DMS79 treated with DMSO at 0.1 percent for 48 hours (cell line): ENCODE results near the gene CNTN1.
"Not testable (repeated sequence)": the region's sequence is repeated elsewhere in the genome, so short reads cannot be mapped to it uniquely, and the experiment has no call there.

Source experiments
- DNase-seq: peaks from one replicate; lab custom pipeline; 2025; lab: John Stamatoyannopoulos, UW

Gene CNTN1

GRCh38 chr12:41045509-41045908 lies 353.3 kb downstream of the CNTN1 start:
- no peak for DNase-seq

GRCh38 chr12:41049033-41049432 lies 356.8 kb downstream of the CNTN1 start:
- no peak for DNase-seq

GRCh38 chr12:41051954-41052353 lies 359.7 kb downstream of the CNTN1 start:
- no peak for DNase-seq

GRCh38 chr12:41052441-41052840 lies 360.2 kb downstream of the CNTN1 start:
- no peak for DNase-seq

- DNase-seq = no peak
Observed at GRCh38 chr12:41053046-41053445, 360.8 kb downstream of the CNTN1 start.

- DNase-seq = no peak
Observed at GRCh38 chr12:41055875-41056577, 363.8 kb downstream of the CNTN1 start.

GRCh38 chr12:41058266-41058665 lies 366.0 kb downstream of the CNTN1 start:
- no peak for DNase-seq

GRCh38 chr12:41061192-41061591 lies 369.0 kb downstream of the CNTN1 start:
- DNase-seq = no peak

GRCh38 chr12:41064411-41064810 lies 372.2 kb downstream of the CNTN1 start:
- no peak for DNase-seq

- no peak for DNase-seq
Observed at GRCh38 chr12:41067941-41068645, 375.9 kb downstream of the CNTN1 start.

- no peak for DNase-seq
Observed at GRCh38 chr12:41073633-41074472, 381.6 kb downstream of the CNTN1 start.

- no peak for DNase-seq
Observed at GRCh38 chr12:41074473-41074769, 382.2 kb downstream of the CNTN1 start.

GRCh38 chr12:41076114-41076513 lies 383.9 kb downstream of the CNTN1 start:
- DNase-seq = no peak

GRCh38 chr12:41081241-41081640 lies 389.0 kb downstream of the CNTN1 start:
- DNase-seq = not testable (repeated sequence)

- no peak for DNase-seq
Observed at GRCh38 chr12:41089438-41089837, 397.2 kb downstream of the CNTN1 start.

GRCh38 chr12:41092115-41092514 lies 399.9 kb downstream of the CNTN1 start:
- DNase-seq = no peak

- no peak for DNase-seq
Observed at GRCh38 chr12:41096797-41097196, 404.6 kb downstream of the CNTN1 start.

GRCh38 chr12:41100572-41100971 lies 408.3 kb downstream of the CNTN1 start:
- DNase-seq = no peak

GRCh38 chr12:41101806-41102205 lies 409.6 kb downstream of the CNTN1 start:
- DNase-seq = no peak

- no peak for DNase-seq
Observed at GRCh38 chr12:41103614-41104013, 411.4 kb downstream of the CNTN1 start.

GRCh38 chr12:41106315-41106714 lies 414.1 kb downstream of the CNTN1 start:
- DNase-seq = no peak

GRCh38 chr12:41108032-41108431 lies 415.8 kb downstream of the CNTN1 start:
- DNase-seq = no peak

- DNase-seq = no peak
Observed at GRCh38 chr12:41112903-41113302, 420.7 kb downstream of the CNTN1 start.
